Measurements from ENCODE around the gene HTR1B.

DNA sequence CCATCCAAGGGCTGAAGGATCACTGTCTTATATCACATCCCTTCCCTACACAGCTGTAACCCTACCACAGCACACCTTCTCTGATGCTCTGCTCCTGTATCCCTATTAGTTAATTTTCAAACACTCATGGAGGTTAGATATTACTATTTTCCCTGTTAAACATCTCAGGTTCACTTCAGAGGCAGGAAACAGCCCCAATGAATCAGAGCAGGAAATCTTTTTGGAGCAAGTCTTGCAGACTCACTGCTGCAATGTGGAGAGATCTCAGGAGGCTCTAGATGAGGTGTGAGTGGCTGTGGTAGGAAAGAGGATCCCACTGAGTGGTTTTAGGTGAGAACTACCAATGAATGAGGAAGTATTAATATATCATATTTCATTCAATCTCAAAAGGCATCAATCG lies 19.7 kb upstream of the HTR1B start:
- TF ChIP-seq, protein P1, sequence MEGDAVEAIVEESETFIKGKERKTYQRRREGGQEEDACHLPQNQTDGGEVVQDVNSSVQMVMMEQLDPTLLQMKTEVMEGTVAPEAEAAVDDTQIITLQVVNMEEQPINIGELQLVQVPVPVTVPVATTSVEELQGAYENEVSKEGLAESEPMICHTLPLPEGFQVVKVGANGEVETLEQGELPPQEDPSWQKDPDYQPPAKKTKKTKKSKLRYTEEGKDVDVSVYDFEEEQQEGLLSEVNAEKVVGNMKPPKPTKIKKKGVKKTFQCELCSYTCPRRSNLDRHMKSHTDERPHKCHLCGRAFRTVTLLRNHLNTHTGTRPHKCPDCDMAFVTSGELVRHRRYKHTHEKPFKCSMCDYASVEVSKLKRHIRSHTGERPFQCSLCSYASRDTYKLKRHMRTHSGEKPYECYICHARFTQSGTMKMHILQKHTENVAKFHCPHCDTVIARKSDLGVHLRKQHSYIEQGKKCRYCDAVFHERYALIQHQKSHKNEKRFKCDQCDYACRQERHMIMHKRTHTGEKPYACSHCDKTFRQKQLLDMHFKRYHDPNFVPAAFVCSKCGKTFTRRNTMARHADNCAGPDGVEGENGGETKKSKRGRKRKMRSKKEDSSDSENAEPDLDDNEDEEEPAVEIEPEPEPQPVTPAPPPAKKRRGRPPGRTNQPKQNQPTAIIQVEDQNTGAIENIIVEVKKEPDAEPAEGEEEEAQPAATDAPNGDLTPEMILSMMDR (IDR thresholded peaks at IDR 0.05): no peak
- no peak for TF ChIP-seq ZFX (IDR thresholded peaks at IDR 0.05; ENCODE audit: borderline replicate concordance)

Data from 22Rv1 (cell line).